HL-60 (cell line): ENCODE results near the gene CCL24.
"Not testable (repeated sequence)": the region's sequence is repeated elsewhere in the genome, so short reads cannot be mapped to it uniquely, and the experiment has no call there.

Experiments
- GABPA ChIP-seq: IDR thresholded peaks from 2 replicates; pipeline ENCODE4 v1.6.1; 2012; ENCODE audit warnings: low read depth
- POLR2AphosphoS5 ChIP-seq: IDR thresholded peaks from 2 replicates; pipeline ENCODE4 v1.6.1; 2012; ENCODE audit warnings: low read depth
- TF ChIP-seq, protein P1 (sequence below): IDR thresholded peaks from one replicate; pipeline ENCODE4 v1.5.1; 2011; ENCODE audit warnings: low read length, control low read depth, inconsistent platforms; ENCODE audit not compliant: insufficient read depth

DNA sequence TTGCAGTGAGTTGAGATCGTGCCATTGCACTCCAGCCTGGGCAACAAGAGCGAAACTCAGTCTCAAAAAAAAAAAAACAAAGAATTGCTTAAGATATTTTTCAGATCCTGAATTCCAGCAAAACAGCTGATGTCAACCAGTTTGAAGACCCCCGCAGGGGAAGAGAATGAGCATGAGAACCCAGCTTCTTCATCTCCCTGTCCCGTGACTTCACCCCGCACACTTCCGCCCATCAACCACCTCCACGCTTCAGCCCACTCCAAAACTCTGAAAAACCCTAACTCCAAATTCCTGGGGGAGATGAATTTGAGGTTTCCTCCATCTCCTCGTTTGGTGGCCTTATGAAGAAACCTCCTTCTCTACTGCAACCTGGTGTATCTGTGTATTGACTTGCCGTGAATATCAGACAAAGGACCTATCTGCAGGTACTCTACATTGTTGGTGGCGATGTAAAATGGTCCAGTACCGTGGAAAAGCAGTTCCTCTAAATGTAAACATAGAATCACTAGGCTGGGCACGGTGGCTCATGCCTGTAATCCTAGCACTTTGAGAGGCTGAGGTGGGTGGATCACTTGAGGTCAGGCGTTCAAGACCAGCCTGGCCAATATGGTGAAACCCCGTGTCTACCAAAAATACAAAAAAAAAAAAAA, 24.8 kb upstream of the CCL24 start:
- TF ChIP-seq, protein P1, sequence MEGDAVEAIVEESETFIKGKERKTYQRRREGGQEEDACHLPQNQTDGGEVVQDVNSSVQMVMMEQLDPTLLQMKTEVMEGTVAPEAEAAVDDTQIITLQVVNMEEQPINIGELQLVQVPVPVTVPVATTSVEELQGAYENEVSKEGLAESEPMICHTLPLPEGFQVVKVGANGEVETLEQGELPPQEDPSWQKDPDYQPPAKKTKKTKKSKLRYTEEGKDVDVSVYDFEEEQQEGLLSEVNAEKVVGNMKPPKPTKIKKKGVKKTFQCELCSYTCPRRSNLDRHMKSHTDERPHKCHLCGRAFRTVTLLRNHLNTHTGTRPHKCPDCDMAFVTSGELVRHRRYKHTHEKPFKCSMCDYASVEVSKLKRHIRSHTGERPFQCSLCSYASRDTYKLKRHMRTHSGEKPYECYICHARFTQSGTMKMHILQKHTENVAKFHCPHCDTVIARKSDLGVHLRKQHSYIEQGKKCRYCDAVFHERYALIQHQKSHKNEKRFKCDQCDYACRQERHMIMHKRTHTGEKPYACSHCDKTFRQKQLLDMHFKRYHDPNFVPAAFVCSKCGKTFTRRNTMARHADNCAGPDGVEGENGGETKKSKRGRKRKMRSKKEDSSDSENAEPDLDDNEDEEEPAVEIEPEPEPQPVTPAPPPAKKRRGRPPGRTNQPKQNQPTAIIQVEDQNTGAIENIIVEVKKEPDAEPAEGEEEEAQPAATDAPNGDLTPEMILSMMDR, result not testable (repeated sequence)
- not testable (repeated sequence) for TF ChIP-seq POLR2AphosphoS5, GABPA
